IMR-90 (cell line): ENCODE data around the gene GFOD2. TPM values are rescaled to one million over a fixed set of nuclear protein-coding genes. Genes with fewer than 3 reads are reported as not detected.

Experiments used
- ATAC-seq: fragments of 200-7000 bp; cut with Tn5 transposase; 2 replicates; pipeline ENCODE4 v1.9.1; 2020; ENCODE audit warnings: low read depth, mild to moderate bottlenecking, moderate library complexity
- BruUV-seq: library from RNA; stranded (reverse); fragments of 400-500 nt; replicated peaks from 2 replicates; lab custom pipeline; 2021; lab: Mats Ljungman, UMichigan
- CTCF ChIA-PET: fragments of 300-600 bp; formaldehyde crosslinking; extraction: SDS; loops from one replicate; lab custom pipeline; 2021; ENCODE audit warnings: antibody characterized with exemption; lab: Yijun Ruan, JAX
- POLR2A ChIA-PET: fragments of 300-600 bp; sonication (Branson Sonifier 250); formaldehyde crosslinking; loops from one replicate; lab custom pipeline; 2022; ENCODE audit warnings: antibody characterized with exemption; ENCODE audit not compliant: unreplicated experiment; lab: Charles Lee
- DNase-seq: peaks from one replicate; pipeline ENCODE4 v3.0.0; 2013
- H2AFZ ChIP-seq: replicated peaks from 2 replicates; pipeline ENCODE3; 2013; ENCODE audit warnings: low read length, mild to moderate bottlenecking; ENCODE audit not compliant: poor library complexity
- H2AK5ac ChIP-seq: 2 replicates; pipeline ENCODE4 v1.6.1; 2013; ENCODE audit warnings: low read depth, low read length, inconsistent platforms
- H2AK9ac ChIP-seq: replicated peaks from 2 replicates; pipeline ENCODE3; 2013; ENCODE audit warnings: mild to moderate bottlenecking, low read depth, low read length, moderate library complexity; ENCODE audit not compliant: poor library complexity
- H2BK120ac ChIP-seq: 2 replicates; pipeline ENCODE4 v1.6.1; 2013; ENCODE audit warnings: low read depth, low read length, inconsistent platforms
- H2BK15ac ChIP-seq: 3 replicates; pipeline ENCODE4 v1.6.1; 2013; ENCODE audit warnings: low read depth, low read length, inconsistent platforms
- H2BK20ac ChIP-seq: 2 replicates; pipeline ENCODE4 v1.6.1; 2013; ENCODE audit warnings: low read depth, mild to moderate bottlenecking, inconsistent platforms, low read length, moderate library complexity
- H2BK5ac ChIP-seq: 2 replicates; pipeline ENCODE4 v1.6.1; 2013; ENCODE audit warnings: mild to moderate bottlenecking, low read depth, low read length, inconsistent platforms; ENCODE audit not compliant: poor library complexity, severe bottlenecking
- H3K14ac ChIP-seq: replicated peaks from 2 replicates; pipeline ENCODE4 v1.6.1; 2013; ENCODE audit warnings: low read depth, low read length, inconsistent platforms
- H3K18ac ChIP-seq: 2 replicates; pipeline ENCODE4 v1.6.1; 2013; ENCODE audit warnings: low read depth, low read length, control low read depth
- H3K23ac ChIP-seq: 2 replicates; pipeline ENCODE4 v1.6.1; 2013; ENCODE audit warnings: low read depth, low read length, inconsistent platforms
- H3K27ac ChIP-seq: 2 replicates; pipeline ENCODE4 v1.5.1; 2013; ENCODE audit warnings: mild to moderate bottlenecking, control low read depth, low read length; ENCODE audit not compliant: insufficient read depth
- H3K27me3 ChIP-seq: 2 replicates; pipeline ENCODE4 v1.6.1; 2013; ENCODE audit warnings: low read length; ENCODE audit not compliant: control insufficient read depth, insufficient read depth
- H3K36me3 ChIP-seq: 2 replicates; pipeline ENCODE4 v1.6.1; 2013; ENCODE audit warnings: low read length, mixed read lengths; ENCODE audit not compliant: control insufficient read depth, insufficient read depth
- H3K4ac ChIP-seq: 2 replicates; pipeline ENCODE4 v1.6.1; 2013; ENCODE audit warnings: low read depth, low read length, inconsistent platforms
- H3K4me1 ChIP-seq: 2 replicates; pipeline ENCODE4 v1.6.1; 2013; ENCODE audit warnings: low read length, mixed read lengths; ENCODE audit not compliant: control insufficient read depth, insufficient read depth
- H3K4me2 ChIP-seq: 2 replicates; pipeline ENCODE4 v1.6.1; 2013; ENCODE audit warnings: low read depth, mild to moderate bottlenecking, control low read depth, low read length, moderate library complexity
- H3K4me3 ChIP-seq: 2 replicates; pipeline ENCODE4 v1.5.1; 2013; ENCODE audit warnings: low read depth, mild to moderate bottlenecking, control low read depth, low read length, moderate library complexity; ENCODE audit not compliant: insufficient read depth
- H3K56ac ChIP-seq: 2 replicates; pipeline ENCODE4 v1.6.1; 2013; ENCODE audit warnings: low read length, inconsistent platforms; ENCODE audit not compliant: insufficient read depth; ENCODE audit errors: extremely low read depth
- H3K79me1 ChIP-seq, 2 experiments: 2 replicates each; pipeline ENCODE4 v1.6.1; 2013; ENCODE audit warnings: low read length in 2 of 2, inconsistent platforms in 1 of 2, low read depth in 1 of 2
- H3K9ac ChIP-seq: 2 replicates; pipeline ENCODE4 v1.6.1; 2013; ENCODE audit warnings: low read depth, low read length, control low read depth
- H3K9me1 ChIP-seq: 2 replicates; pipeline ENCODE4 v1.6.1; 2013; ENCODE audit warnings: low read length, inconsistent platforms; ENCODE audit not compliant: insufficient read depth
- H3K9me3 ChIP-seq: 2 replicates; pipeline ENCODE4 v1.6.1; 2013; ENCODE audit warnings: low read length; ENCODE audit not compliant: control insufficient read depth, insufficient read depth
- H4K20me1 ChIP-seq: 2 replicates; pipeline ENCODE4 v1.6.1; 2013; ENCODE audit warnings: low read length, inconsistent platforms; ENCODE audit not compliant: insufficient read depth
- H4K5ac ChIP-seq: 2 replicates; pipeline ENCODE4 v1.6.1; 2013; ENCODE audit warnings: mild to moderate bottlenecking, low read depth, low read length, control low read depth
- H4K8ac ChIP-seq, 2 experiments: 2 replicates each; pipeline ENCODE4 v1.6.1; 2013; ENCODE audit warnings: low read depth in 2 of 2, low read length in 2 of 2, control low read depth in 1 of 2, inconsistent platforms in 1 of 2
- H4K91ac ChIP-seq: 2 replicates; pipeline ENCODE4 v1.6.1; 2013; ENCODE audit warnings: low read depth, low read length, inconsistent platforms; ENCODE audit not compliant: insufficient read depth
- BHLHE40 ChIP-seq: fragments of 150-350 bp; IDR thresholded peaks from 2 replicates; pipeline ENCODE4 v1.6.1; 2016; ENCODE audit warnings: mild to moderate bottlenecking, low read depth, low read length
- CEBPB ChIP-seq: IDR thresholded peaks from 2 replicates; pipeline ENCODE4 v1.6.1; 2012; ENCODE audit warnings: low read depth, low read length, improper control_type of control experiment
- CHD1 ChIP-seq: IDR thresholded peaks from 2 replicates; pipeline ENCODE4 v1.6.1; 2012; ENCODE audit warnings: low read depth, low read length, improper control_type of control experiment
- CTCF ChIP-seq: conservative IDR thresholded peaks from 2 replicates; pipeline ENCODE4 v1.5.1; 2012; ENCODE audit warnings: mild to moderate bottlenecking, low read depth, low read length, improper control_type of control experiment
- ELK1 ChIP-seq: fragments of 150-350 bp; IDR thresholded peaks from 2 replicates; pipeline ENCODE4 v1.6.1; 2016; ENCODE audit warnings: low read depth, mild to moderate bottlenecking, low read length, moderate library complexity, borderline replicate concordance
- FOS ChIP-seq: fragments of 150-350 bp; IDR thresholded peaks from 2 replicates; pipeline ENCODE4 v1.6.1; 2016; ENCODE audit warnings: low read depth, low read length
- MAZ ChIP-seq: IDR thresholded peaks from 2 replicates; pipeline ENCODE4 v1.6.1; 2012; ENCODE audit warnings: low read depth, mild to moderate bottlenecking, low read length, improper control_type of control experiment, moderate library complexity, borderline replicate concordance
- MXI1 ChIP-seq: IDR thresholded peaks from 2 replicates; pipeline ENCODE4 v1.6.1; 2012; ENCODE audit warnings: low read depth, mild to moderate bottlenecking, low read length, moderate library complexity, borderline replicate concordance
- POLR2A ChIP-seq: IDR thresholded peaks from 2 replicates; pipeline ENCODE4 v1.6.1; 2012; ENCODE audit warnings: mild to moderate bottlenecking, low read depth, low read length
- RAD21 ChIP-seq: IDR thresholded peaks from 2 replicates; pipeline ENCODE4 v1.6.1; 2012; ENCODE audit warnings: low read length, improper control_type of control experiment
- RCOR1 ChIP-seq: IDR thresholded peaks from 2 replicates; pipeline ENCODE4 v1.6.1; 2012; ENCODE audit warnings: mild to moderate bottlenecking, low read length, improper control_type of control experiment; ENCODE audit not compliant: insufficient replicate concordance
- SMC3 ChIP-seq: fragments of 150-350 bp; IDR thresholded peaks from 2 replicates; pipeline ENCODE4 v1.6.1; 2016; ENCODE audit warnings: low read depth, mild to moderate bottlenecking, antibody characterized with exemption, low read length, moderate library complexity
- USF2 ChIP-seq: fragments of 150-350 bp; IDR thresholded peaks from 2 replicates; pipeline ENCODE4 v1.6.1; 2017; ENCODE audit warnings: mild to moderate bottlenecking, antibody characterized with exemption, low read length, low read depth
- WGBS, 2 experiments: methylation state at CpG; one replicate each; pipeline versions ENCODE4 v1.1.5 to v1.1.7; 2013; ENCODE audit warnings: missing lambda C conversion rate in 2 of 2; ENCODE audit not compliant: insufficient read length in 1 of 2; ENCODE audit errors: extremely low coverage in 2 of 2; 5-methylcytosine and 5-hydroxymethylcytosine counted together
- dilution Hi-C: fragments of 300-500 bp; cut with HindIII; formaldehyde crosslinking; loops from one replicate; pipeline ENCODE4 v1.14.3; 2018; ENCODE audit warnings: low sequenced_read_pairs; ENCODE audit not compliant: unreplicated experiment
- in situ Hi-C: fragments of 300-500 bp; cut with MboI; formaldehyde crosslinking; loops from 3 replicates; pipeline ENCODE4 v1.14.3; 2019; ENCODE audit warnings: low sequenced_read_pairs, inconsistent platforms, mixed read lengths
- intact Hi-C: fragments of 100-400 bp; cut with micrococcal nuclease; formaldehyde crosslinking; loops from 2 replicates; pipeline ENCODE4 v1.10.0; 2022
- polyA plus RNA-seq, 3 experiments: library from polyadenylated mRNA; depleted of rRNA; stranded (reverse); fragments of >200 nt; gene quantifications; 2 replicates each; pipeline ENCODE4 v1.2.3, GENCODE V29; 2012; ENCODE audit warnings: low replicate concordance in 1 of 3
- total RNA-seq: library from RNA; depleted of rRNA; stranded (reverse); fragments of >200 nt; gene quantifications from 2 replicates; pipeline ENCODE4 v1.2.3, GENCODE V29; 2012

GFOD2 gene
- total and polyA plus RNA-seq, 2 of the 4 experiments (the other 2 are of a cell fraction), result 12.3 to 18.1 TPM

- Histone ChIP-seq H2BK5ac (no peak overlapping the region), H3K36me3 (0 out of 2 replicates have a peak, but pooled peaks cover 1% of the 10 kb centered on the region), H3K27me3 (peaks cover 42% of the 10 kb centered on the region), H3K56ac (no peak overlapping the region), H4K20me1 (peaks cover 9% of the 10 kb centered on the region), H3K18ac (no peak overlapping the region), H3K4ac (no peak overlapping the region), H4K91ac (0 out of 2 replicates have a peak overlapping the region, but pooled peaks have one; percentile 47), H2BK20ac (no peak overlapping the region), H2BK15ac (no peak overlapping the region), H2BK120ac (no peak overlapping the region), H4K8ac (no peak overlapping the region), H3K23ac (no peak overlapping the region), H3K9me3 (no peaks in the 10 kb centered on the region), H3K27ac (no peak overlapping the region; the same call in 1 of the 2 replicates), H3K4me3 (peak overlapping the region; percentile 51), H2AK9ac (peak overlapping the region; percentile 37), H3K9ac (0 out of 2 replicates have a peak overlapping the region, but pooled peaks have one; percentile 38), H3K4me1 (peaks cover 4% of the 10 kb centered on the region; the same call in 1 of the 2 replicates), H3K9me1 (peaks cover 3% of the 10 kb centered on the region; the same call in 1 of the 2 replicates), H3K4me2 (peak overlapping the region; percentile 87), H4K5ac (no peak overlapping the region), H2AK5ac (no peak overlapping the region), H3K14ac (no peak overlapping the region), H2AFZ (peak overlapping the region; percentile 71), H3K79me1 (peaks cover 0 to 3% of the 10 kb centered on the region in 2 experiments; a peak in 1 of 4 replicates)
- ATAC-seq (peak; percentile 58), DNase-seq (no peak)
- 0% methylated on average over 4 of the region's 68 CpGs; no CpG with 5 or more reads in 1 of the 2 experiments for WGBS, 2 experiments
- BruUV-seq, result no TSS peak
- in situ Hi-C loops (no loop called here), dilution Hi-C loops (no loop called here), intact Hi-C loops (no loop called here)
- TF ChIP-seq ELK1 (no peak), SMC3 (no peak), USF2 (no peak), BHLHE40 (no peak), RAD21 (no peak), MAZ (peak; percentile 29; the same call in 1 of the 2 replicates), CEBPB (no peak), RCOR1 (no peak), POLR2A (peak; percentile 35; the same call in 1 of the 2 replicates), FOS (no peak), MXI1 (no peak), CHD1 (no peak), CTCF (peak; percentile 22; the same call in 1 of the 2 replicates)
- CTCF ChIA-PET, result no interaction called here
- POLR2A ChIA-PET, result no interaction called here
Measured at GRCh38 chr16:67653128-67653788, 65.9 kb downstream of the GFOD2 start.
